GM21515 (cell line): ENCODE measurements around the gene IL1RAPL2.
"Not testable (repeated sequence)": the region's sequence is repeated elsewhere in the genome, so short reads cannot be mapped to it uniquely, and the experiment has no call there.

ENCODE experiments used
- ATAC-seq: cut with Tn5 transposase; IDR thresholded peaks from one replicate; pipeline ENCODE4 v1.9.1; 2021; ENCODE audit not compliant: unreplicated experiment

IL1RAPL2 gene

DNA sequence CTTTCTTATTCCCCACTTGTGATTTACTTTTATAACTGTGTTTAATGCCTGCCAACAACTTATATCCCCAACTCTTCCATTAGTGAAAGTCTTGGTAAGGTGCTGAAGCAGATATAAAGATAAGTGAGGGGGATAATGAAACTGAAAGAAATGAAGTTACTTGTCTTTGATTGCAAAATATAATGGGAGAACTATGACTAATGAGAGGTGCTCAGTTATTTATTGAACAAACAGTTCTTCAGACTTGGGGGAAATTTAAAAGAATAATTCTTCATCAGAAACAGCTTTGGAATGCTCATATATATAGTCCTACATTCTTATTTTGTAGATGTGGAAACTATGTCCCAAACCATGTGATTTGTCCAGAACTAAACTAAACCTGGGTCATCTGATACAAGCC is 441.0 kb downstream of the IL1RAPL2 start:
- ATAC-seq, result no peak

DNA sequence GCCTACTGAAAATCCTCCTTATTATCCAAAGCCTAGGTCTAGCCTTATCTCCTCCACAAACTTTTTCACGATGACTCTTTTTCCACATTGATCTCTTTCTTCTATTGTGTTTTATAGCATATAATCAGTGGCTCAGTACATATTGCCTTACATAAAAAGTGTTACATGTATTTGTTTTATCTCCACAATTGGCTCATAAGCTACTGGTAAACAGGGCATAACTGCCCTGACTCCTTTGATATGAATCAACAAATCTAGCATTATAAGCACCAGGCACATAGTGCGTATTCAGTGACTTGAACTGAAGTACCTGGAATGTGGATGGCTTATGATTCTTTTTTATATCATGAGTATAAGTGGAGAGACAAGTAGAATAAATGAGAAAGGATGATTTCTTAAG is 447.7 kb downstream of the IL1RAPL2 start:
- ATAC-seq, result no peak

DNA sequence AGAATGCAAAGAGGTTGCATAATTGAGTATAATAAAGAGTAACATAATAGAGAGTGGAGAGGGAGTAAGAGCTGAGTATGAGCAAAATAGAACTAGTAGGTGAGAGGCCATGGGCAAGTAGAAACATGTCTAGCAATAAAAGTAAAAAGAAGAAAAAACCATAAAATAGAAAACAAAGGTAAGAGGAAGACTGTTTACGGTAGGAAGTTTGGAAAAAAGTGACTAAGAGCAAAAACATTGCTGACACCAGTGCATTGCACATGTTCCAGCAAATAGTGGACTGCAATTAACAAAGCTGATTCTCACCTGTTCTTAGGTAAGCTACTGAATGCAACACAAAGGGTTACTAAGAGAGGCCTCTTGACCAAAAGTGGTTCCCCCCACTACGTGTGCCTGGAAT is 451.6 kb downstream of the IL1RAPL2 start:
- no peak for ATAC-seq

DNA sequence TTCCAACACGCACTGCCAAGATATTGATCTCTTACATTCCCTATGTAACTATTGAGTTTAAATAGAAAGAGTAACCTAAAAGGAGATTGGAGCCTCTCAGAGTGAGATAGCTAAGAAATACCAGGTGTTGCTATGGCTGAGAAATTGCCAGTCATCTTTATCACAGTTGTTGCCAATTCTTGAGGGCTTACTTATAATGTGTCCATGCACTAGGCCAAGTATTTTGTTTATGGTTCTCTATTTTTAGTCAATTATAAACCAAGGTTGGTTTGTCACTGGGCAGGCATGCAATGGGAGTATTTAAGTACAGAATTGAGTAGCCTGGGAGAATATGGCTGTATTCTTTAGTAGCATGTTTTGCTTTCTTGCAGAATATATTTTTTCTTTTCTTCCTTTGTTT is 452.9 kb downstream of the IL1RAPL2 start:
- no peak for ATAC-seq

DNA sequence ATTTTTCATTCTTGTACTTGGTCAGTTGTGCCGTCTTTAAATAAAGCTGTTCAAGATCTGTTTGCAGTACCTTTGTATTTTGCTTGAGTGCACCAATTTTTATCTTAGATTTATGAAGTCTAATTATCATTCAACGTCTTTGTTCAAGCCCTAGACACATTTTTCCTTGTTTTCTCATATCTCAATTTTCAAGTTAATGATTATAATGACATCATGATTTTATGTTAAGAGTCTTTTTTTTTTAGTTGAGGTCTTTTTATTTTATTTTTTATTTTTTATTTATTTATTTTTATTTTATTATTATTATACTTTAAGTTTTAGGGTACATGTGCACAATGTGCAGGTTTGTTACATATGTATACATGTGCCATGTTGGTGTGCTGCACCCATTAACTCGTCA is 463.0 kb downstream of the IL1RAPL2 start:
- not testable (repeated sequence) for ATAC-seq

DNA sequence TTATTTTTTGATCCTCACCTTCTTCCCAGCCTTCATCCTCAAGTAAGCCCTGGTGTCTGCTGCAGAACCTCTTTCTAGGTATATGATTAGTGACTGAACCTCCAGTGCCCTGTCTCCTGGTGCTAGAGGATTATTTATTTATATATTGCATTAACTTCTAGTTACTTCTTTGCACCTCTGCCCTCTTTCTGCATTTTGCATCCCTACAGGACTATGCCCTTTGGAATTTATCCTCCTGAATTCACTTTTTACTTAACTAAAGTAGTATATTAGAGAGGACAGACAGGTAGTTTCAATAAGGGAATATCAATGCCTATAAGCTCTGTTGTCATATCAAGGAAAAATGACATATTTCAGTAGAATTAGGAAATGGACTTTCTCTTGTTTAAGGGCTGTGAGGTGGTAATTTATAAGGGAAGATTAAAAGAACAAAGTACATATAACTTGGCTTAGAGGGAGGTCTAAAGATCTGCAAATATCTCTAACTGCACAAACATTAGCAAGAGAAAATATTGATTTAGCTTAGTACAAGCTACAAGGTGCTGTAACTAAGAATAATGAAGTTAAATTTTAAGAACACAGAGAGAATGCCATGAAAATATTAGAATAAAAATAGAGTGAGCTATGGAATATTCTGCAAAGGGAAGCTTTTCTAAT is 472.8 kb downstream of the IL1RAPL2 start:
- no peak for ATAC-seq

DNA sequence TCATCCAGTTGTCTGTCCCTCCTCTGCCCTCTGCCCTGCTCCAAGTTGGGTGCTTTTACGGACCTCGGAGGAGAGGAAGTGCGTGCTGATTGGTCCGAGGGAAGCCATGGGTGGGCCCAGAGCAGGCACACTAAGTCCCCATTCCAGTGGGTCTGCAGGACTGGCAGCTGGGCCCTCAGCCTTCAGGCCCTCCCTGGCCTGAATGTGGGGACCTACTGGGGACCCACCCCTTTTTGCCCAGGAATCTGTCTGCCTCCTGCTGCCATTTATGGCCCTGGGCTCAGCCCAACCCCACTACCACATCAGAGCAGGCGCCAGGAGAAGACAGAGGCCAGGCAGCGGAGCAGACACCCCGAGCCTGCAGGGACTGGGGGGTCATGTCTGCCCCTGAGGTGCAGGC is 484.9 kb downstream of the IL1RAPL2 start:
- ATAC-seq, result no peak

DNA sequence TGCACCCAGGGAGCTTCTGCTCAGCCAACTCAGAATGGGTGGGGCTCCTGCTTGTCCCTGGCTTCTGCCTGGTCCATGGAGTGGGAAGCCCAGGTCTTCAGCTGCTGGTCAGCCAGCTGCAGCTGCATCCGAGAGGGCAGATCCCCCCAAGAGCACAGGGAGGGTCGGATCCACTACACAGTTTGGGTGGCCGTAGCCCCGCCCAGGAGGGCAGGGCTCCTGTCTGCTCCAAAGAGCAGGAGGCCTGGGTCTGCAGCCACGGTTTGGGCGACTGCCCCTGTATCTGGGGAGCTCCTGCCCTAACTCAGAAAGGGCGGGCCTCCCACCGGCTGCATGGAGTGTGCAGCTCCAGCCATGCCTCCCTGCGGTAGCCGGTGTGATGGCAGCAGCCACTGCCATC is 485.4 kb downstream of the IL1RAPL2 start:
- no peak for ATAC-seq

DNA sequence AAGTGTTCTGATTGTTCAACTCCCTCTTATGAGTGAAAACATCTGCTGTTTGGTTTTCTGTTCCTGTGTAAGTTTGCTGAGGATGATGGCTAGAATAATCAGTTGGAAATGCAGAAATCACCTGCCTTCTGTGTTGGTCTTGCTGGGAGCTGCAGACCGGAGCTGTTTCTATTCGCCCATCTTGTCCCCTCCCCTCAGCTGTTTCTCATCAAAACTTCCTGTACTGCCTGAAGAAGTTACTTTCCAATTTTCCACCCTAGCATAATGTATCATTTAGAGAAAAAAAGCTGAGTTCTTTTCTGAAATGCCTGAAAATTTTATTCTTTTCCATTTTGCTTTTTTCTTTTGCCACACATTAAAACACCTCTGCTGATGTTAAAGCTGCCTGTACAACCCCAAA is 486.9 kb downstream of the IL1RAPL2 start:
- no peak for ATAC-seq

DNA sequence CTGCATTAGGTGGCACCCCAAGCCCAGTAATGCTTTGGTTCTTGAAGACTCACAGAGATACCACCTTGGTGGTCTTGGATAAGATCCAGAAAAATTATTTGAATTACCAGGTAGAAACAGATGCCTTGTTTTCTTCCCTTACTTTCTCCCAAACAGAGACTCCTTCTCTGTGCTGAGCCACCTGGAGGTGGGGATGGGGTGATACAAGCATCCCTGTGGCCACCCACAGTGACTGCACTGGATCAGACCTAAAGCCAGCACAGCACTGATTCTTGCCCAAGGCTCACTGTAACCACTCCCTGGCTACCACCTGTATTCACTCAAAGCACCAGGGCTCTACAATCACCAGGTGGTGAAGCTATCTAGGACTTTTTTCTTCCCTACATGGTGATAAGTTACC is 497.7 kb downstream of the IL1RAPL2 start:
- ATAC-seq, result no peak

DNA sequence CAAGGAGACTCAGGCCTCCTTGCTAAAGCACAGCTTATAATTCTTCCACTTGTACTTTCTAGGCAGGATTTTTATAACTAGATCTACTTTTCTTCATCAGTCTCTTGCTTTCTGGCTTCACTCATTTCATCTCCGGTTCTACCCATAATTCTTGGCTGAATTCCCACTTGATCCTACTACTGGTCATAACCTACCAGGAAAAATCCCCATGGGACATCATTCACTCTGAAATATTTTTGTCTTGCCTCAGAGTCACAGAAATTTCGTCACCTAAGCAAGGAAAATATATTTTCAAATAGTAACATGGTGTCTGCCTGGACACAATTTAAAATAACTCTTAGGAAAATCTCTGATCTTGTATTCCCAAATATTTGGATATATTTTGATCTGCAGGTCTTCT is 532.2 kb downstream of the IL1RAPL2 start:
- no peak for ATAC-seq

DNA sequence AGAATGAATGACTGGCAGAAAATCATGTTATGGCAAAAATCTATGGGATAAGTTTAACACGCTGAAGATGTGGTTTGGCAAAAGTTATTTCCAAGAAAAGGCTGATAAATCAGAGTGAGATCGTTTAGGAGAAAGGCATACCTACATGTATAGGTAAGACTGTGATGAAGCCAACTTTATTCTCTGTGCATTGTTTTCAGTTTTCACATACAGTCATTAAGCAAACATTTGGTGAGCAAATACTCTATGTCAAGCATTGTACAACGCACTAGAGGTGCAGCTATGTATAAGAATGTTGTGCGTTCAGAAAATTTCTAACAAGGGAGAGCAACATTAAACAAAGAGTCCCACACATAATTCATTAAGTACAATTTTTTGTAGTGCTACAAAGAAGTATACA is 532.8 kb downstream of the IL1RAPL2 start:
- ATAC-seq, result no peak

DNA sequence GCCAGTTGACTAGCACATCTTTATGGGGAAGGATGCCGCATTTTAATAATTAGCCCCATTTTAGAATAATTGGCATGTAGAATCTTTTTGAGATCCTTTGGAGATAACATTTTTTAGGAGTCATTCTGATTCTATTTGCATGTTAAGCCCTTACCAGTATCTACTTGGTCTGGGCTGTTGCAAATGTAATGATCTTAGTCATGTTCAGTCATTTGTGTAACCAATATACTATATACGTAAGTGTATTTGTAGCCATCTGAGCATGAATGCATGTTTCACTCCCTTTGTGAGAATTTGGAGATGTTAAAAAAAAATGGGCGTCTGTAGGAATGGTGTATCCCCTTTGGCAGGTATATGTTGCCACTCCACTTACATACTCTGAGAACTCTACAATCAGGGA is 535.4 kb downstream of the IL1RAPL2 start:
- no peak for ATAC-seq

DNA sequence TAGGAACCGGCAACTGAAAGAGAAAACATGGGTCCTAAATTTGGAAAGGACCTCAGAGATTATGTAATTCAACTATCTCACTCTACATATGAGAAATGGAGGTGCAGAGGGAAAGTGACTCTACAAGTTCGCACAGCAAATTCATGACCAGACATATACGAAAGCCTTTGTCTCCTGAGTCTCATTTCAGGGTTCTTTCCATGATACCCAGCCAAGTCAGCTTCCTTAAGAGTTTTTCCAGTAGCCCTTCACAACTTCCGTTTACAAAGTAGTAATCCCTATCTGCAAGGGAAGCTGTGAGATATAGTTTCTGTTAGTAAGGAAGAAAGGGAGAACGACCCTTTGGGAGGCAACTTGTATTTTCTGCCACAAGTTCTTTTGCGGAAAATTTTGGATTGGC is 543.9 kb downstream of the IL1RAPL2 start:
- ATAC-seq, result no peak

DNA sequence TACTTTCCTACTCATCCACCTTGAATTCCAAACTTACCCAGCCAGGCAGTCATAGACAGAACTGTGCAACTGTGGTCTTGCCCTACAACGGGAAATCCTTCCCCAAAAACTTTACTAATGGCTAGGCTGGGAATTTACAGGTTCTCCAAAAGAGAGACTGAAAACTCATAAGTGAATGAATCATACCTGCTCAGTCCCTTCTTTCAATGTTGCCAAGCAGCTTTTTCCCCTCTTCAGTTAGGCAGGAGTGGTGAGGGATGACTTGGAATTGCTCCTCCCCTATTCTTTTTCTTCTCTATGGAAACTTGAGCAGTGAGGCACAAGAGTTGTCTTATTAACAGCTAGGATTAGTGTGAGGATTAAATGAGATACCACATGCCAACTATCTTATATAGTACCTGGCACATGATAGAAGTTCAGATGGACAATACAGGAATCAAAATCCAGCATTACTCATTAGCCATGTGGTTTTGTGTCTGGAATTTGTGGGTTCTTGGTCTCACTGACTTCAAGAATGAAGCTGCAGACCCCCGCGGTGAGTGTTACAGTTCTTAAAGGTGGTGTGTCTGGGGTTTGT is 548.6 kb downstream of the IL1RAPL2 start:
- ATAC-seq, result no peak

DNA sequence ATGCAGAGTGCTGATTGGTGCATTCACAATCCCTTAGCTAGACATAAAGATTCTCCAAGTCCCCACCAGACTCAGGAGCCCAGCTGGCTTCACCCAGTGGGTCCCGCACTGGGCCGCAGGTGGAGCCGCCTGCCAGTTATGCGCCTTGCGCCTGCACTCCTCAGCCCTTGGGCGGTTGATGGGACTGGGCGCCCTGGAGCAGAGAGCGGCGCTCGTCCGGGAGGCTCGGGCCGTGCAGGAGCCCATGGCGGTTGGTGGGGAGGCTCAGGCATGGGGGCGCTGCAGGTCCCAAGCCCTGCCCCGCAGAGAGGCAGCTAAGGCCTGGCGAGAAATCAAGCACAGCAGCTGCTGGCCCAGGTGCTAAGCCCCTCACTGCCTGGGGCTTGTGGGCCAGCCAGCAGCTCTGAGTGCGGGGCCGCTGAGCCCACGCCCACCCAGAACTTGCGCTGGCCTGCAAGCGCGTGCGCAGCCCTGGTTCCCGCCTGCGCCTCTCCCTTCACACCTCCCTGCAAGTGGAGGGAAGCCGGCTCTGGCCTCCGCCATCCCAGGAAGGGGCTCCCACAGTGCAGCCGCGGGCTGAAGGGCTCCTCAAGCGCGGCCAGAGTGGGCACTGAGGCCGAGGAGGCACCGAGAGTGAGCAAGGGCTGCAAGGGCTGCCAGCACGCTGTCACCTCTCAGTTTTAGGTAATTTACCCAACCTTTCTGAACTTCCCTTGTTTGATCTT is 549.8 kb downstream of the IL1RAPL2 start:
- ATAC-seq, result not testable (repeated sequence)

DNA sequence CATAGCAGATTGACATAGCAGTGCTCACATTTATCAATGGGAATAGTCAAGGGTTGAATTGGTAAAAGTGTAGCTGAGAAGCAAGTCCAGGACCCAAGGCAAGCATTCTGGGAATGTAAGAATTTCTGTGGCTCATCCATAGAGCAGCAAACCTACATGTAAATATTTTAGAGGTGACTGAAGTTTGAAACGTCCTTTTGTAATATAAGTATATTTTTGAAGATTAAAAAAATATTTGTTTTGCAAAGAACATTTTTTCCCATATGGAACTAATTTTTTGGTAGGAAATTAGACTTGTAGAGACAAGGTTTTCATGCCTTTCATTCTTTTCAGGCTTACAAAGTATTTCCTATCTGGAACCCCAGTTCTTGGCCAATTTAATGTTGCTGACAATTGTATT is 550.5 kb downstream of the IL1RAPL2 start:
- no peak for ATAC-seq

DNA sequence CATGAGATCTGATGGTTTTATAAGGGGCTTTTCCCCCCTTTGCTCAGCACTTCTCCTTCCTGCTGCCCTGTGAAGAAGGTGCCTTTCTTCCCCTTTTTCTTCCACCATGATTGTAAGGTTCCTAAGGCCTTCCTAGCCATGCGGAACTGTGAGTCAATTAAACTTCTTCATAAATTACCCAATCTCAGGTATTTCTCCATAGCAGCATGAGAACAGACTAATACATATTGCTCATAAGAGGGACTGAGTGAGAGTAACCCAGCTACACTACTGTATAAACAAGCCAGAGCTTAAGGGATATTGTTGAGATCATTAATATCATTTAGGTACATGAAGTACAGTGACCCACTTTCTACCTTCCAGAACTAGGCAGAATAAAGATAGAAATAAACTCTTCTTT is 551.6 kb downstream of the IL1RAPL2 start:
- ATAC-seq, result no peak

DNA sequence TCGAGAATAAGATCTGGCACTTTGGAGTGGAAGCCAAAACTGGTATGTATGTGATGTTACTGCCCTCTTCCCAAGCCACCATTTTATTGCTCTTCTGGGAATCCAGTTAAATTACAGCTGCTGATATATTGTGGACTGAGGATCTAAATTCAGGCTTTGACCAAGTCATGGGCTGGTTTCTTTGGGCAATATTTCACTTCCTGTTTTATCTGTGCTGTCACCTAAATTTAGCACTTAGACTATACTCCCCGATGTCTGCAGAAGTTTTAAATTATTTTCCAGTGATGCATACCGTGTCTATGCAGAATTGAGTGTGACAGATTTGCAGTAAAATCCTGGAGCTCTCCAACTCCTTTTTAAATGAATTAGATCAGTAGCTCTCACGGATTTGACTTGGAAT is 554.5 kb downstream of the IL1RAPL2 start:
- ATAC-seq, result no peak

DNA sequence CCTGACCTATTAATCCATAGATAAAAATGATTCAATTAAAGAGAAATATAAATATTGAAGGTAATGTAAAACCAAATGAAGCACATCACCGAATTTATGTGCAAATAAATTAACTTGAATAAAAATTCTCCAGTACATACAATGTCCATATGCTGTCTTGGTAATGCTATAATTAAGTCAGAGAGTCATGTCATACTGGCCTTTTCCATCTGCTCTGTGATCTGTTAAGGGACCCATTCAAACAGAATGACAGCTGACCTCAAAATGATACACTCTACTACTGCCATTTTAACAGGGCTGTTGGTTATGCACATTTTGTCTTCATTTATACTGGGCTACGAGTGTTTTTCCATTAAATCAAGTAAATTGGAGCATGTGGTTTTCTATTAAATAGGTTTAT is 555.2 kb downstream of the IL1RAPL2 start:
- no peak for ATAC-seq

DNA sequence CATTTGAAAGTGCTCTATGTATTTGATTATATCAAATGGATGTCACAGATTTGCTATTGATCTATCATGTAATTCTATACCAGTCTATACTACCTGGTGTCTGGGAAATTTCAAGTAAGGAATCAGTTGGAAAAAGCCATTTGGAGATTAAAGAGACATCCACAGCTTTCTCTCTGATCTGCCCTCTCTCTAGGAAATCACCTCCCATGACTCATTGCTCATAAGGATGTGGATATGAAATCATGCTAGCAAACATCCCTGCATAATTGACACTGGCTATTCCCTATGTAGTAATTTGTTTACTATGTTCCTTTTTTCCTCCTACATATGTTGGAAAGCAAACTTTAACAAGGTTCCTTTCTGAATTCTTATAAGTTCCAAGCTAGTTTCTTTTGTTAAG is 560.2 kb downstream of the IL1RAPL2 start:
- ATAC-seq, result no peak

DNA sequence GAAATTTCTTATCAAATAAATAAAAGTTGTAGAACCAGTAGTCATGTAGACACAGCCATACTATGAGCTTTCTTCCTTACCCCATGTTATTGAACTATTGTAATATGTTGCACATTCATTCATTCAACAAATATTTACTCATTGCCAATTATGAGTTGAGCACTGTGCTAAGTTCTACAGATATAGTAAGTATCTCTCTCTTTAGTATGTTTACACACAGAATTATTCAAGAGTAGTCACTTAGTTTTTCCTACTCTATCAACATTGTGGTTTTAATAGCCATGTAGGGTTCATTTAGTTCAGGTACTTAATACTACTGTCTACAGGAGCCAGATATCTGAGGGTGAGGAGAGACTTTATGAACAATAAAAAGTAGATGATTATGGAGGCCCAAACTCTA is 568.3 kb downstream of the IL1RAPL2 start:
- no peak for ATAC-seq

DNA sequence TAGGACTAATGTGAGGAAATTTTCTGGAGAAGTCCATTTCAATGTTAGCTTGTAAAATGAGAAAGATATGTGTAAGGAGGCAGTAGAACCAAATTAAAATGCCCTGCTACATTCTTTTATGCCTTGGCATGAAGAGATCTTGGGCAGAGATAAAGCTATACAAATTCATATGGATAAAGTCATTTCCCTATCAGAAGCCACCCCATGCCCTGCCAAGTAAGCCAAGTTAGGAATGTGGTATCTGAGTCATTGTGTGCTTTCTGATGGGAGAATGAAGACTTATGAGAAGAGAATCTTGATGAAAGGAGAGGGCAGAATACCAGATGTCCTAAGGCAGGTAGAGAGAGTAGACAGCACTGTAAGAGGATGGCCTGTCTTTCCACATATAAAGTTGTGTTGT is 570.8 kb downstream of the IL1RAPL2 start:
- no peak for ATAC-seq
